ENCODE results near the gene SDK1. TPM values are rescaled to one million over a fixed set of nuclear protein-coding genes. Genes with fewer than 3 reads are reported as not detected.

The SDK1 gene
- total RNA-seq, 4 donors from 2014 or later: 2.0 to 9.3 (median 3.8) TPM

DNA sequence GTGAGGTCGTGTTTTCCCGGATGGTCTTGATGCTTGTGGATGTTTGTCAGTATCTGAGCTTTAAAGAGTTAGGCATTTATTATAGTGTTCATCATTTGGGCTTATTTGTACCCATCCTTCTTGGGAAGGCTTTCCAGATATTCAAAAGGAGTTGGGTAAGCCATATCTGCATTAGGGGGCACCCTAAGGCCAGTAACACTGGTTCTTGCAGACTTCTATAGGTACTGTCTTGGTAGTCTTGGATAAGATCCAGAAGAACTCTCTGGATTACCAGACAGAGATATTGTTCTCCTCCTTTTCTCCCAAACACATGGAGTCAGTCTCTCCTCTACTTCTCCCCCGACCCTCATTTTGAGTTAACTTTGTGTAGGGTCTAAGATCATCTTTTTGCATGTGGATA lies 92.8 kb downstream of the SDK1 start:
- TF ChIP-seq, protein P1, sequence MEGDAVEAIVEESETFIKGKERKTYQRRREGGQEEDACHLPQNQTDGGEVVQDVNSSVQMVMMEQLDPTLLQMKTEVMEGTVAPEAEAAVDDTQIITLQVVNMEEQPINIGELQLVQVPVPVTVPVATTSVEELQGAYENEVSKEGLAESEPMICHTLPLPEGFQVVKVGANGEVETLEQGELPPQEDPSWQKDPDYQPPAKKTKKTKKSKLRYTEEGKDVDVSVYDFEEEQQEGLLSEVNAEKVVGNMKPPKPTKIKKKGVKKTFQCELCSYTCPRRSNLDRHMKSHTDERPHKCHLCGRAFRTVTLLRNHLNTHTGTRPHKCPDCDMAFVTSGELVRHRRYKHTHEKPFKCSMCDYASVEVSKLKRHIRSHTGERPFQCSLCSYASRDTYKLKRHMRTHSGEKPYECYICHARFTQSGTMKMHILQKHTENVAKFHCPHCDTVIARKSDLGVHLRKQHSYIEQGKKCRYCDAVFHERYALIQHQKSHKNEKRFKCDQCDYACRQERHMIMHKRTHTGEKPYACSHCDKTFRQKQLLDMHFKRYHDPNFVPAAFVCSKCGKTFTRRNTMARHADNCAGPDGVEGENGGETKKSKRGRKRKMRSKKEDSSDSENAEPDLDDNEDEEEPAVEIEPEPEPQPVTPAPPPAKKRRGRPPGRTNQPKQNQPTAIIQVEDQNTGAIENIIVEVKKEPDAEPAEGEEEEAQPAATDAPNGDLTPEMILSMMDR (IDR thresholded peaks at IDR 0.05): no peak
- TF ChIP-seq POLR2A (IDR thresholded peaks at IDR 0.05): no peak
- Histone ChIP-seq H3K27ac (no peak overlapping the region), H3K4me3 (no peak overlapping the region), H3K4me1 (no peaks in the 10 kb centered on the region), H3K36me3 (no peaks in the 10 kb centered on the region), H3K9me3 (peaks cover 0 to 9% (median 0%) of the 10 kb centered on the region in 3 donors), H3K27me3 (no peaks in the 10 kb centered on the region)
- 84% methylated on average over 3 of the region's 3 CpGs for WGBS, 2 donors
- DNase-seq: no peak
- intact Hi-C loops (cut with DNase I): no loop called here

DNA sequence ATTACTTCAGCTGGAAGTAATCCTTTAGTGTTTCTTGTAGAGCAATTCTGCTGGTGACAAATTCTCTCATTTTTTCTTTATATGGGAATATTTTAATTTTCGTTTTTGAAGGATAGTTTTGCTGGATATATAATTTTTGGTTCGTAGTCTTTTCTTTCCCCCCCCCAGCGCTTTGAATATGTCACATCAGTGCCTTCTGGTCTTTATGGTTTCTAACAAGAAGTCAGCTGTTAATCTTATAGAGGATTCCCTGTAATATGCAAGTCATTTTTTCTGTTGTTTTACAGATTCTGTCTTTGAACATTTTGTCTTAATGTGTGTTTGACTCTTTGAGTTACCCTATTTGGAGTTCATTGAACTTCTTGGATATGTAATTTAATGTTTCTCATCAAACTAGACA lies 96.3 kb downstream of the SDK1 start:
- 87 to 91% methylated on average over 3 of the region's 3 CpGs for WGBS, 2 donors
- TF ChIP-seq POLR2A (IDR thresholded peaks at IDR 0.05): no peak
- TF ChIP-seq, protein P1 (IDR thresholded peaks at IDR 0.05): no peak
- intact Hi-C loops (cut with DNase I): no loop called here
- no peak overlapping the region for H3K27ac ChIP-seq
- no peaks in the 10 kb centered on the region for H3K4me1 ChIP-seq
- no peak for DNase-seq
- H3K36me3 ChIP-seq: no peaks in the 10 kb centered on the region
- no peak overlapping the region for H3K4me3 ChIP-seq
- H3K27me3 ChIP-seq: no peaks in the 10 kb centered on the region
- H3K9me3 ChIP-seq: peaks cover 0 to 9% (median 0%) of the 10 kb centered on the region in 3 donors

DNA sequence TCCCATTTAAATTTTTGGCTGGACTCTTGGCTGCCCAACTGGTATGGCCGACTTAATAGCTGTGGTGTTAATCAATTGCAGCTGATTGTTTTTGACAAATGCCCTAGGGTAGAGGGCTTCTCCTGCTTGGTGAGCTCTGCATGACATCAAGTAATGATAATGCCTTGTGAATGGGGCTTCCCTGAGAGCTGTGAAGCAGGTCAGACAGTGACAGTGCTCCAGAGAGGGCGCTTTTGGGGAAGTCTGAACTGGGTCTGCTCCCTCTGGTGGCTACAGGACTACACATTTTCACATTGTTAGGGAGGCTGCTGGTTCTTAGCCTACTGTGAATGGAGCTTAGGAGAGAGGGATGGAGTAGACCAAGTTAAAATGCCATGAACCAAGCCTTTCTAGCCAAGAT lies 98.8 kb downstream of the SDK1 start:
- intact Hi-C loops (cut with DNase I): no loop called here
- peaks cover 0 to 9% (median 0%) of the 10 kb centered on the region in 3 donors for H3K9me3 ChIP-seq
- H3K27me3 ChIP-seq: no peaks in the 10 kb centered on the region
- H3K4me1 ChIP-seq: peaks cover 0 to 9% (median 4%) of the 10 kb centered on the region in 3 donors
- H3K4me3 ChIP-seq: no peak overlapping the region
- no peak overlapping the region for H3K27ac ChIP-seq
- DNase-seq: no peak
- no peak for TF ChIP-seq POLR2A (IDR thresholded peaks at IDR 0.05)
- TF ChIP-seq, protein P1 (IDR thresholded peaks at IDR 0.05): peak in 1 of 6 experiments; percentile 33
- no peaks in the 10 kb centered on the region for H3K36me3 ChIP-seq
- WGBS, 2 donors: 75 to 76% methylated on average over 1 to 2 of the region's 2 CpGs

DNA sequence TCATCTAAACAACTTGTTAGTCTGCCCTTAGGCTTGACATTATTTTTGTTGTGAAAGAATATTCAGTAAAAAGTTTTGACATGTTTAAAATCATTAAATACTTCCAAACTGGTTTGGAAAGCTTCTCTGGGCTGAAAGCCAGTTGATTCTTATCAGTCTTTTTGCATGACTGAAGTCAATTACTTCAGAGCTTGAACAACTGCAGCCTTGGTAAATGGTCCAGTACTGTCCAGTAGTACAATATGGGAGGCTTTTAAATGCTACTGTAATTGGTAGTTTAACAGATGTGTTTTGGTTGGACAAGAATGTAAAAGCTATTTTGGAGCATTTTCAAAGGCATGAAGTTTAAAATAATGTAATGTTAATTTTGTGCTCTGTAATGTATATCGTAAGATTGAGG lies 103.4 kb downstream of the SDK1 start:
- no peak for DNase-seq
- TF ChIP-seq, protein P1 (IDR thresholded peaks at IDR 0.05): no peak
- no peak for TF ChIP-seq POLR2A (IDR thresholded peaks at IDR 0.05)
- Histone ChIP-seq H3K4me3 (no peak overlapping the region), H3K27me3 (peaks cover 0 to 10% (median 0%) of the 10 kb centered on the region in 4 donors), H3K4me1 (peaks cover 0 to 9% (median 4%) of the 10 kb centered on the region in 3 donors), H3K9me3 (no peaks in the 10 kb centered on the region), H3K36me3 (no peaks in the 10 kb centered on the region), H3K27ac (no peak overlapping the region)
- intact Hi-C loops (cut with DNase I): no loop called here
- WGBS, 2 donors: 62 to 71% methylated on average over 1 of the region's 1 CpG

DNA sequence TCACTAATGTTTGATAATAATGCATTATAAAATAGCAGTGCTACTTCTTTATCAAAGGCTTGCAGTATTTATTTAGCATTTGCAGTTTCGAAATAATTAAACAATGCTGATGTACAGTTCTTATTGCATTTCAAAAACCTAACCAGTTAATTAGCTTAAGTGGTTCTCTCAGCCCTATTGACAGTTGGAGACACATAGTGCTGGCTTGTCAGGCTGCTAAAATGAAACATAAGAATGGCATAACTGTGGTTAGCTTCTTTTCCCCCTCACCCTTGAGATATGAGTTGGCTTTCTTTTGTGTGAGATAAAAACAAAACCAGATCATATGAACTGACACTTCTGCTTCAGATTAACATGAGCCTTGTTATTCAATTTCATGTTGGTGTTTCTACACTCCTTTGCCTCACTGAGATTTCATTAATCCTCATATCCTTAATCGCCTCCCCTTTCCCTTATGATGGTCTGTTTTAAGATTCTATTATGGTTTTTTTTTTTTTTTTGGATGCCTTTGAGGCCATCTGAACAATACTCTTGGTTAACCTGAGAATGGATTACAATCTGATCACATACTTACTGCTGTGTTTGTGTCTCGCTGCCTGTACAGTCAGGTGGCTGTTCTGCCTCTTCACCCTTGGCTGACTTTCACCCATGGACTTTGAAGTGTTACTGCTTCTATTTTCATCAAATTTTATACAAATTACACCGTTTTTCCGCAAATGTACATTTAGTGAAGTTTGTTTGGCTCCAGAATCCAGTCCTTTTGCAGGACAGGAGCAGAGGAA lies 108.0 kb downstream of the SDK1 start:
- no peaks in the 10 kb centered on the region for H3K36me3 ChIP-seq
- peaks cover 0 to 10% (median 0%) of the 10 kb centered on the region in 4 donors for H3K27me3 ChIP-seq
- WGBS, 2 donors: 66 to 69% methylated on average over 5 of the region's 5 CpGs
- no peak overlapping the region for H3K27ac ChIP-seq
- H3K4me1 ChIP-seq: peaks cover 0 to 7% (median 4%) of the 10 kb centered on the region in 3 donors
- TF ChIP-seq, protein P1 (IDR thresholded peaks at IDR 0.05): no peak
- no peak for TF ChIP-seq POLR2A (IDR thresholded peaks at IDR 0.05)
- no peaks in the 10 kb centered on the region for H3K9me3 ChIP-seq
- intact Hi-C loops (cut with DNase I): no loop called here
- H3K4me3 ChIP-seq: no peak overlapping the region
- no peak for DNase-seq
